Tibial artery (tissue), 4 donors: ENCODE data around the gene SELENOV.

ENCODE experiments used
- DNase-seq, 2 donors: peaks; one replicate each; pipeline ENCODE4 v3.0.0-alpha.2; 2019
- H3K27ac ChIP-seq, 2 donors: fragments of 200-600 bp; sonication (generic) in 1 of 2; 1 replicate in 1 of 2; 2 replicates in 1 of 2; pipeline ENCODE4 v1.5.1; 2018 to 2019; ENCODE audit warnings: mild to moderate bottlenecking in 1 of 2
- H3K27me3 ChIP-seq, 2 donors: fragments of 200-600 bp; sonication (generic) in 1 of 2; one replicate each; pipeline versions ENCODE4 v1.5.1 to v1.6.0; 2016 to 2019
- H3K36me3 ChIP-seq, 3 donors: fragments of 200-600 bp; sonication (generic) in 2 of 3; one replicate each; pipeline ENCODE4 v1.5.1; 2016 to 2019; ENCODE audit warnings: mild to moderate bottlenecking in 2 of 3
- H3K4me1 ChIP-seq, 4 donors: fragments of 200-600 bp; sonication (generic) in 2 of 4; 1 replicate in 3 of 4; 2 replicates in 1 of 4; pipeline ENCODE4 v1.5.1; 2016 to 2019
- H3K4me3 ChIP-seq, 2 donors: fragments of 200-600 bp; sonication (generic) in 1 of 2; 1 replicate in 1 of 2; 2 replicates in 1 of 2; pipeline ENCODE4 v1.5.1; 2018 to 2019; ENCODE audit warnings: mild to moderate bottlenecking in 2 of 2
- H3K9me3 ChIP-seq, 3 donors: fragments of 200-600 bp; sonication (generic) in 1 of 3; one replicate each; pipeline ENCODE4 v1.5.1; 2016 to 2019
- CTCF ChIP-seq, 2 experiments: fragments of 200-600 bp in 1 of 2; fragments of 450-650 bp in 1 of 2; IDR thresholded peaks; one replicate each; pipeline ENCODE4 v1.5.1; 2017 to 2019; ENCODE audit warnings: antibody characterized with exemption in 2 of 2, mild to moderate bottlenecking in 1 of 2, moderate library complexity in 1 of 2
- intact Hi-C: fragments of 100-400 bp; cut with DNase I; formaldehyde crosslinking; loops from one replicate; pipeline ENCODE4 v1.15.0; 2023; ENCODE audit warnings: low total_unique reads

The SELENOV gene

GRCh38 chr19:39470724-39471339, 44.1 kb upstream of the SELENOV start:
- Histone ChIP-seq H3K27ac (no peak overlapping the region), H3K36me3 (peaks cover 96 to 99% (median 99%) of the 10 kb centered on the region in 3 donors), H3K9me3 (no peaks in the 10 kb centered on the region), H3K4me1 (no peaks in the 10 kb centered on the region), H3K4me3 (no peak overlapping the region), H3K27me3 (no peaks in the 10 kb centered on the region)
- no peak for DNase-seq
- no peak for TF ChIP-seq CTCF (IDR thresholded peaks at IDR 0.05)
- intact Hi-C loops = loop anchor here (5.0 kb wide), 1 partner anchor 61 kb away; the partner anchor contains the start of gene EID2B

GRCh38 chr19:39471756-39472536, 43.0 kb upstream of the SELENOV start:
- Histone ChIP-seq H3K27me3 (no peaks in the 10 kb centered on the region), H3K36me3 (peaks cover 92 to 99% (median 95%) of the 10 kb centered on the region in 3 donors), H3K4me1 (no peaks in the 10 kb centered on the region), H3K4me3 (no peak overlapping the region), H3K9me3 (no peaks in the 10 kb centered on the region), H3K27ac (no peak overlapping the region)
- intact Hi-C loops = loop anchor here (5.0 kb wide), 1 partner anchor 60 kb away; the partner anchor contains the start of gene EID2B
- TF ChIP-seq CTCF (IDR thresholded peaks at IDR 0.05) = no peak
- no peak for DNase-seq

GRCh38 chr19:39472746-39473442, 42.0 kb upstream of the SELENOV start:
- TF ChIP-seq CTCF (IDR thresholded peaks at IDR 0.05) = no peak
- H3K36me3 ChIP-seq = peaks cover 83 to 91% (median 86%) of the 10 kb centered on the region in 3 donors

GRCh38 chr19:39473443-39473960, 41.4 kb upstream of the SELENOV start:
- Histone ChIP-seq H3K4me1 (no peaks in the 10 kb centered on the region), H3K36me3 (peaks cover 76 to 85% (median 80%) of the 10 kb centered on the region in 3 donors), H3K9me3 (no peaks in the 10 kb centered on the region), H3K27ac (no peak overlapping the region), H3K27me3 (no peaks in the 10 kb centered on the region), H3K4me3 (no peak overlapping the region)
- intact Hi-C loops = loop anchor here (5.0 kb wide), 1 partner anchor 59 kb away; the partner anchor contains the start of gene EID2B
- TF ChIP-seq CTCF (IDR thresholded peaks at IDR 0.05) = no peak
- no peak for DNase-seq

More at GRCh38 chr19:39472746-39473442, 42.0 kb upstream of the SELENOV start:
- Histone ChIP-seq H3K9me3 (no peaks in the 10 kb centered on the region), H3K27ac (no peak overlapping the region), H3K27me3 (no peaks in the 10 kb centered on the region), H3K4me1 (no peaks in the 10 kb centered on the region), H3K4me3 (no peak overlapping the region)
- intact Hi-C loops = loop anchor here (5.0 kb wide), 1 partner anchor 59 kb away; the partner anchor contains the start of gene EID2B
- DNase-seq = no peak

- intact Hi-C loops = loop anchor here (5.0 kb wide), 1 partner anchor 58 kb away; the partner anchor contains the start of gene EID2B
- H3K27me3 ChIP-seq = no peaks in the 10 kb centered on the region
- H3K36me3 ChIP-seq = peaks cover 70 to 78% (median 73%) of the 10 kb centered on the region in 3 donors
These were observed 40.8 kb upstream of the SELENOV start for GRCh38 chr19:39474139-39474620.

More at GRCh38 chr19:39474139-39474620, 40.8 kb upstream of the SELENOV start:
- Histone ChIP-seq H3K4me3 (no peak overlapping the region), H3K4me1 (no peaks in the 10 kb centered on the region), H3K9me3 (no peaks in the 10 kb centered on the region), H3K27ac (no peak overlapping the region)
- DNase-seq = peak; percentile 41 to 73
- peak; percentile 56 to 69 for TF ChIP-seq CTCF (IDR thresholded peaks at IDR 0.05)
